ENCODE data around the gene TMEM79. TPM values are rescaled to one million over a fixed set of nuclear protein-coding genes. Genes with fewer than 3 reads are reported as not detected.

Gene TMEM79
- total and polyA plus RNA-seq, 2 experiments from 2014 or later, result 0.97 to 1.5 TPM

GRCh38 chr1:156276532-156276931 is 7.6 kb upstream of the TMEM79 start (continued):
- no peak for TF ChIP-seq STAT1 (IDR thresholded peaks at IDR 0.05; ENCODE audit: unreplicated experiment)
- TF ChIP-seq, protein P1, sequence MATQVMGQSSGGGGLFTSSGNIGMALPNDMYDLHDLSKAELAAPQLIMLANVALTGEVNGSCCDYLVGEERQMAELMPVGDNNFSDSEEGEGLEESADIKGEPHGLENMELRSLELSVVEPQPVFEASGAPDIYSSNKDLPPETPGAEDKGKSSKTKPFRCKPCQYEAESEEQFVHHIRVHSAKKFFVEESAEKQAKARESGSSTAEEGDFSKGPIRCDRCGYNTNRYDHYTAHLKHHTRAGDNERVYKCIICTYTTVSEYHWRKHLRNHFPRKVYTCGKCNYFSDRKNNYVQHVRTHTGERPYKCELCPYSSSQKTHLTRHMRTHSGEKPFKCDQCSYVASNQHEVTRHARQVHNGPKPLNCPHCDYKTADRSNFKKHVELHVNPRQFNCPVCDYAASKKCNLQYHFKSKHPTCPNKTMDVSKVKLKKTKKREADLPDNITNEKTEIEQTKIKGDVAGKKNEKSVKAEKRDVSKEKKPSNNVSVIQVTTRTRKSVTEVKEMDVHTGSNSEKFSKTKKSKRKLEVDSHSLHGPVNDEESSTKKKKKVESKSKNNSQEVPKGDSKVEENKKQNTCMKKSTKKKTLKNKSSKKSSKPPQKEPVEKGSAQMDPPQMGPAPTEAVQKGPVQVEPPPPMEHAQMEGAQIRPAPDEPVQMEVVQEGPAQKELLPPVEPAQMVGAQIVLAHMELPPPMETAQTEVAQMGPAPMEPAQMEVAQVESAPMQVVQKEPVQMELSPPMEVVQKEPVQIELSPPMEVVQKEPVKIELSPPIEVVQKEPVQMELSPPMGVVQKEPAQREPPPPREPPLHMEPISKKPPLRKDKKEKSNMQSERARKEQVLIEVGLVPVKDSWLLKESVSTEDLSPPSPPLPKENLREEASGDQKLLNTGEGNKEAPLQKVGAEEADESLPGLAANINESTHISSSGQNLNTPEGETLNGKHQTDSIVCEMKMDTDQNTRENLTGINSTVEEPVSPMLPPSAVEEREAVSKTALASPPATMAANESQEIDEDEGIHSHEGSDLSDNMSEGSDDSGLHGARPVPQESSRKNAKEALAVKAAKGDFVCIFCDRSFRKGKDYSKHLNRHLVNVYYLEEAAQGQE (IDR thresholded peaks at IDR 0.05; ENCODE audit: unreplicated experiment), result no peak

GRCh38 chr1:156276966-156277381 is 7.2 kb upstream of the TMEM79 start:
- Mint-ChIP-seq H3K4me1 (peaks cover 9% of the 10 kb centered on the region), H3K27ac (no peak overlapping the region), H3K9me3 (no peaks in the 10 kb centered on the region), H3K4me3 (no peak overlapping the region), H3K27me3 (ENCODE audit: insufficient read depth, low read depth, poor library complexity) (peaks cover 10% of the 10 kb centered on the region), H3K36me3 (ENCODE audit: low read depth) (peaks cover 69% of the 10 kb centered on the region)
- Histone ChIP-seq H3K27ac (ENCODE audit: low read depth) (no peak overlapping the region), H3K27me3 (ENCODE audit: insufficient read depth) (no peaks in the 10 kb centered on the region), H3K9me2 (ENCODE audit: insufficient read depth) (no peaks in the 10 kb centered on the region), H3K4me2 (no peak overlapping the region), H3F3A (replicated peaks; ENCODE audit: low read depth) (peaks cover 48% of the 10 kb centered on the region; the same call in 1 of the 2 replicates), H4K20me1 (replicated peaks; ENCODE audit: insufficient read depth) (peaks cover 58% of the 10 kb centered on the region), H3K79me2 (replicated peaks; ENCODE audit: insufficient read depth) (peaks cover 41% of the 10 kb centered on the region), H3K36me3 (ENCODE audit: insufficient read depth) (peaks cover 70% of the 10 kb centered on the region), H3K4me3 (no peak overlapping the region), H2AFZ (no peak overlapping the region), H3K4me1 (ENCODE audit: insufficient read depth) (peaks cover 7% of the 10 kb centered on the region)
- ATAC-seq (no peak), DNase-seq (ENCODE audit: low spot score) (no peak)
- no peak for TF ChIP-seq CREB1 (CRISPR knock-in tag; IDR thresholded peaks at IDR 0.05; ENCODE audit: low read depth)

DNA sequence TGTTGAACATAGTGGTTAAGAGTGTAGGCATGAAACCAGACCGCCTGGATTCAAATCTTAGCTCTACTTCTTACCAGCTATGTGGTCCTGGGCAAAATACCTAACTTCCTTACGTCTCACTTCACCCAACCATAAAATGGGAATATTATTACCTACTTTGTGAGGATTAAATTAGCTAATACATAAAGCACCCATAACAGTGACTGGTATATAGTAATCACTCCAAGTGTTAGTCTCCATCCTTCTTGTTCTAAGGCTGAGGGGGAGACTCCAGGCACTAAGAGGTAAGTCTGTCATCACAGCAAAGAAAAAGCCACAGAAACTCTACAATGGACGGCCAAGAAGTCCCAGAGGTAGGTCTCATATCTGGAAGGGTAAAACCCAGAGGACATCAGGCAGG is 4.3 kb upstream of the TMEM79 start:
- Mint-ChIP-seq H3K36me3 (ENCODE audit: low read depth) (peaks cover 41% of the 10 kb centered on the region), H3K27me3 (ENCODE audit: insufficient read depth, low read depth, poor library complexity) (peaks cover 12% of the 10 kb centered on the region), H3K4me1 (peaks cover 19% of the 10 kb centered on the region), H3K9me3 (no peaks in the 10 kb centered on the region), H3K4me3 (no peak overlapping the region), H3K27ac (no peak overlapping the region)
- peaks cover 16% of the 10 kb centered on the region for H3K4me1 ChIP-seq (ENCODE audit: insufficient read depth)
- ATAC-seq (no peak), DNase-seq (ENCODE audit: low spot score) (no peak)
- H3K27me3 ChIP-seq (ENCODE audit: insufficient read depth), result no peaks in the 10 kb centered on the region
- H3K4me3 ChIP-seq, result no peak overlapping the region
- H3K9me2 ChIP-seq (ENCODE audit: insufficient read depth), result no peaks in the 10 kb centered on the region
- H2AFZ ChIP-seq, result no peak overlapping the region
- no peak overlapping the region for H3K4me2 ChIP-seq
- H3K79me2 ChIP-seq (replicated peaks; ENCODE audit: insufficient read depth), result peaks cover 45% of the 10 kb centered on the region
- H3K27ac ChIP-seq (ENCODE audit: low read depth), result 0 out of 2 replicates have a peak overlapping the region, but pooled peaks have one; percentile 21
- H4K20me1 ChIP-seq (replicated peaks; ENCODE audit: insufficient read depth), result peaks cover 49% of the 10 kb centered on the region
- H3K36me3 ChIP-seq (ENCODE audit: insufficient read depth), result peaks cover 46% of the 10 kb centered on the region
- peaks cover 32% of the 10 kb centered on the region; the same call in 1 of the 2 replicates for H3F3A ChIP-seq (replicated peaks; ENCODE audit: low read depth)
- TF ChIP-seq POLR2AphosphoS5 (IDR thresholded peaks at IDR 0.05; ENCODE audit: low read depth) (no peak), CTCF (conservative IDR thresholded peaks at IDR 0.05; ENCODE audit: low read depth in 2 of 2) (no peak), ZNF114 (CRISPR knock-in tag; IDR thresholded peaks at IDR 0.05) (no peak), JUNB (IDR thresholded peaks at IDR 0.05; ENCODE audit: unreplicated experiment) (no peak)
- TF ChIP-seq, protein P2, sequence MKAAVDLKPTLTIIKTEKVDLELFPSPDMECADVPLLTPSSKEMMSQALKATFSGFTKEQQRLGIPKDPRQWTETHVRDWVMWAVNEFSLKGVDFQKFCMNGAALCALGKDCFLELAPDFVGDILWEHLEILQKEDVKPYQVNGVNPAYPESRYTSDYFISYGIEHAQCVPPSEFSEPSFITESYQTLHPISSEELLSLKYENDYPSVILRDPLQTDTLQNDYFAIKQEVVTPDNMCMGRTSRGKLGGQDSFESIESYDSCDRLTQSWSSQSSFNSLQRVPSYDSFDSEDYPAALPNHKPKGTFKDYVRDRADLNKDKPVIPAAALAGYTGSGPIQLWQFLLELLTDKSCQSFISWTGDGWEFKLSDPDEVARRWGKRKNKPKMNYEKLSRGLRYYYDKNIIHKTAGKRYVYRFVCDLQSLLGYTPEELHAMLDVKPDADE (IDR thresholded peaks at IDR 0.05), result no peak

Measured in GM23338 (cell line).